Naive B cell (primary cell): ENCODE data around the gene DNAJB14. TPM values are rescaled to one million over a fixed set of nuclear protein-coding genes. Genes with fewer than 3 reads are reported as not detected.

ENCODE experiments used
- ATAC-seq, 2 donors: fragments of 150-1000 bp; cut with Tn5 transposase; 2 replicates each; pipeline ENCODE4 v1.10.0; 2021; ENCODE audit warnings: low read depth in 2 of 2, mild to moderate bottlenecking in 2 of 2, moderate library complexity in 2 of 2
- DNase-seq: peaks from one replicate; pipeline ENCODE4 v3.0.0; 2022
- H3K27ac Mint-ChIP-seq, 6 donors: one replicate each; pipeline ENCODE4 v1.8.0; 2020 to 2022; ENCODE audit warnings: mild to moderate bottlenecking in 6 of 6, mixed read lengths in 6 of 6, moderate library complexity in 5 of 6, inconsistent platforms in 2 of 6
- H3K27me3 Mint-ChIP-seq, 3 donors: one replicate each; pipeline ENCODE4 v1.8.0; 2021 to 2022; ENCODE audit warnings: mixed read lengths in 3 of 3, mild to moderate bottlenecking in 1 of 3
- H3K36me3 Mint-ChIP-seq, 2 donors: one replicate each; pipeline ENCODE4 v1.8.0; 2020 to 2022; ENCODE audit warnings: mixed read lengths in 2 of 2, inconsistent platforms in 1 of 2, mild to moderate bottlenecking in 1 of 2
- H3K4me1 Mint-ChIP-seq, 3 donors: one replicate each; pipeline ENCODE4 v1.8.0; 2020 to 2022; ENCODE audit warnings: mixed read lengths in 3 of 3, inconsistent platforms in 1 of 3, mild to moderate bottlenecking in 1 of 3, moderate library complexity in 1 of 3
- H3K4me3 Mint-ChIP-seq, 8 donors: one replicate each; pipeline ENCODE4 v1.8.0; 2020 to 2022; ENCODE audit warnings: mild to moderate bottlenecking in 8 of 8, mixed read lengths in 8 of 8, moderate library complexity in 8 of 8, inconsistent platforms in 2 of 8
- H3K9me3 Mint-ChIP-seq, 7 donors: one replicate each; pipeline ENCODE4 v1.8.0; 2020 to 2022; ENCODE audit warnings: mixed read lengths in 7 of 7, mild to moderate bottlenecking in 5 of 7, inconsistent platforms in 2 of 7, moderate library complexity in 1 of 7
- polyA plus RNA-seq, 6 donors: library from polyadenylated mRNA; unstranded; fragments of 300-500 nt; fragmentation: Illumina TruSeq; gene quantifications; one replicate each; pipeline ENCODE4 v1.2.3, GENCODE V29; 2021; ENCODE audit warnings: low read depth in 6 of 6

The DNAJB14 gene
- polyA plus RNA-seq, result 10 to 100 TPM; 11.7 to 51.2 (median 39.7) TPM

GRCh38 chr4:99946356-99947189 is at the start of gene DNAJB14:
Gene DNAJB14, minus strand, starts transcription at chr4:99946618. Its CDS starts 47 bp downstream, at chr4:99946571.
- Mint-ChIP-seq H3K9me3 (no peaks in the 10 kb centered on the region), H3K4me1 (peaks cover 24 to 40% (median 35%) of the 10 kb centered on the region in 3 donors), H3K4me3 (peak within 1 kb of the TSS; percentile 97 to 100 (median 98)), H3K36me3 (no peaks in the 10 kb centered on the region), H3K27me3 (no peaks in the 10 kb centered on the region), H3K27ac (peak within 1 kb of the TSS; percentile 96 to 100 (median 98))
- ATAC-seq, result peak; percentile 57 to 58
- DNase-seq, result peak; percentile 83

- Mint-ChIP-seq H3K27me3 (peaks cover 0 to 20% (median 0%) of the 10 kb centered on the region in 3 donors), H3K4me3 (no peak overlapping the region), H3K4me1 (no peaks in the 10 kb centered on the region), H3K27ac (no peak overlapping the region), H3K9me3 (no peaks in the 10 kb centered on the region), H3K36me3 (no peaks in the 10 kb centered on the region)
- no peak for DNase-seq
- ATAC-seq, result no peak
Measured at GRCh38 chr4:99991741-99992140, 45.3 kb upstream of the DNAJB14 start.

- DNase-seq (no peak), ATAC-seq (no peak)
- no peak overlapping the region for H3K27ac Mint-ChIP-seq
- peaks cover 8 to 31% (median 12%) of the 10 kb centered on the region in 3 donors for H3K27me3 Mint-ChIP-seq
- H3K9me3 Mint-ChIP-seq, result peaks cover 0 to 3% (median 0%) of the 10 kb centered on the region in 7 donors
- H3K4me3 Mint-ChIP-seq, result no peak overlapping the region
- no peaks in the 10 kb centered on the region for H3K4me1 Mint-ChIP-seq
- H3K36me3 Mint-ChIP-seq, result no peaks in the 10 kb centered on the region
Measured at GRCh38 chr4:99987681-99988080, 41.3 kb upstream of the DNAJB14 start.

- peaks cover 12 to 35% (median 13%) of the 10 kb centered on the region in 3 donors for H3K27me3 Mint-ChIP-seq
- H3K9me3 Mint-ChIP-seq, result peaks cover 0 to 3% (median 0%) of the 10 kb centered on the region in 7 donors
- no peaks in the 10 kb centered on the region for H3K4me1 Mint-ChIP-seq
- no peak overlapping the region for H3K4me3 Mint-ChIP-seq
- no peak for ATAC-seq
- H3K27ac Mint-ChIP-seq, result no peak overlapping the region
- DNase-seq, result no peak
- peaks cover 0 to 3% of the 10 kb centered on the region in 2 donors for H3K36me3 Mint-ChIP-seq
Measured at GRCh38 chr4:99986792-99987191, 40.4 kb upstream of the DNAJB14 start.

- peaks cover 12 to 25% (median 17%) of the 10 kb centered on the region in 3 donors for H3K27me3 Mint-ChIP-seq
- H3K4me3 Mint-ChIP-seq, result no peak overlapping the region
- no peak overlapping the region for H3K27ac Mint-ChIP-seq
- H3K9me3 Mint-ChIP-seq, result peaks cover 0 to 5% (median 0%) of the 10 kb centered on the region in 7 donors
- H3K4me1 Mint-ChIP-seq, result no peaks in the 10 kb centered on the region
- DNase-seq (no peak), ATAC-seq (no peak)
- H3K36me3 Mint-ChIP-seq, result peaks cover 0 to 5% of the 10 kb centered on the region in 2 donors
Measured at GRCh38 chr4:99983289-99983943, 37.0 kb upstream of the DNAJB14 start.

- Mint-ChIP-seq H3K27ac (peak overlapping the region in 1 of 6 donors; percentile 12), H3K36me3 (peaks cover 0 to 5% of the 10 kb centered on the region in 2 donors), H3K4me3 (no peak overlapping the region), H3K4me1 (no peaks in the 10 kb centered on the region), H3K27me3 (peaks cover 3 to 28% (median 8%) of the 10 kb centered on the region in 3 donors), H3K9me3 (peaks cover 1 to 17% (median 3%) of the 10 kb centered on the region in 7 donors)
- DNase-seq, result no peak
- no peak for ATAC-seq
Measured at GRCh38 chr4:99979872-99980271, 33.5 kb upstream of the DNAJB14 start.

- H3K36me3 Mint-ChIP-seq, result peaks cover 0 to 6% of the 10 kb centered on the region in 2 donors
- no peak overlapping the region for H3K4me3 Mint-ChIP-seq
- H3K4me1 Mint-ChIP-seq, result no peaks in the 10 kb centered on the region
- H3K27me3 Mint-ChIP-seq, result peaks cover 13 to 55% (median 24%) of the 10 kb centered on the region in 3 donors
- no peak overlapping the region for H3K27ac Mint-ChIP-seq
- DNase-seq, result no peak
- no peak for ATAC-seq
- peaks cover 4 to 30% (median 6%) of the 10 kb centered on the region in 7 donors for H3K9me3 Mint-ChIP-seq
Measured at GRCh38 chr4:99971453-99972111, 25.2 kb upstream of the DNAJB14 start.

GRCh38 chr4:99968330-99968729 is 21.9 kb upstream of the DNAJB14 start:
- no peak for ATAC-seq
- H3K4me1 Mint-ChIP-seq, result no peaks in the 10 kb centered on the region
- H3K27me3 Mint-ChIP-seq, result peaks cover 13 to 30% (median 16%) of the 10 kb centered on the region in 3 donors
- H3K9me3 Mint-ChIP-seq, result peaks cover 0 to 6% (median 1%) of the 10 kb centered on the region in 7 donors
- no peak for DNase-seq
- H3K36me3 Mint-ChIP-seq, result peaks cover 0 to 6% of the 10 kb centered on the region in 2 donors
- H3K27ac Mint-ChIP-seq, result peak overlapping the region in 1 of 6 donors; percentile 58
- H3K4me3 Mint-ChIP-seq, result no peak overlapping the region

- no peak overlapping the region for H3K4me3 Mint-ChIP-seq
- H3K4me1 Mint-ChIP-seq, result no peaks in the 10 kb centered on the region
- peaks cover 0 to 2% (median 0%) of the 10 kb centered on the region in 7 donors for H3K9me3 Mint-ChIP-seq
- peaks cover 4 to 16% (median 7%) of the 10 kb centered on the region in 3 donors for H3K27me3 Mint-ChIP-seq
- DNase-seq, result no peak
- peaks cover 0 to 6% of the 10 kb centered on the region in 2 donors for H3K36me3 Mint-ChIP-seq
- no peak overlapping the region for H3K27ac Mint-ChIP-seq
- ATAC-seq, result no peak
Measured at GRCh38 chr4:99966692-99967091, 20.3 kb upstream of the DNAJB14 start.

GRCh38 chr4:99965674-99966350 is 19.4 kb upstream of the DNAJB14 start:
- Mint-ChIP-seq H3K27ac (no peak overlapping the region), H3K27me3 (peaks cover 4 to 7% (median 7%) of the 10 kb centered on the region in 3 donors), H3K4me3 (no peak overlapping the region), H3K9me3 (peaks cover 0 to 2% (median 0%) of the 10 kb centered on the region in 7 donors), H3K4me1 (no peaks in the 10 kb centered on the region), H3K36me3 (peaks cover 0 to 6% of the 10 kb centered on the region in 2 donors)
- ATAC-seq (no peak), DNase-seq (no peak)

- no peak overlapping the region for H3K27ac Mint-ChIP-seq
- peaks cover 0 to 2% (median 0%) of the 10 kb centered on the region in 7 donors for H3K9me3 Mint-ChIP-seq
- H3K4me3 Mint-ChIP-seq, result no peak overlapping the region
- no peak for DNase-seq
- no peak for ATAC-seq
- H3K36me3 Mint-ChIP-seq, result peaks cover 0 to 6% of the 10 kb centered on the region in 2 donors
- peaks cover 4 to 7% (median 7%) of the 10 kb centered on the region in 3 donors for H3K27me3 Mint-ChIP-seq
- no peaks in the 10 kb centered on the region for H3K4me1 Mint-ChIP-seq
Measured at GRCh38 chr4:99965173-99965572, 18.8 kb upstream of the DNAJB14 start.

- ATAC-seq, result no peak
- Mint-ChIP-seq H3K27ac (no peak overlapping the region), H3K4me3 (no peak overlapping the region), H3K36me3 (peaks cover 9 to 11% of the 10 kb centered on the region in 2 donors), H3K9me3 (peaks cover 0 to 8% (median 3%) of the 10 kb centered on the region in 7 donors), H3K27me3 (peaks cover 0 to 4% (median 0%) of the 10 kb centered on the region in 3 donors), H3K4me1 (no peaks in the 10 kb centered on the region)
- DNase-seq, result no peak
Measured at GRCh38 chr4:99961711-99962110, 15.3 kb upstream of the DNAJB14 start.

GRCh38 chr4:99960648-99961047 is 14.2 kb upstream of the DNAJB14 start:
- Mint-ChIP-seq H3K9me3 (peaks cover 0 to 9% (median 4%) of the 10 kb centered on the region in 7 donors), H3K27me3 (peaks cover 0 to 4% (median 0%) of the 10 kb centered on the region in 3 donors), H3K4me3 (no peak overlapping the region), H3K27ac (no peak overlapping the region), H3K36me3 (peaks cover 9 to 11% of the 10 kb centered on the region in 2 donors), H3K4me1 (no peaks in the 10 kb centered on the region)
- no peak for ATAC-seq
- DNase-seq, result no peak
